HepG2 (cell line): Measurements from ENCODE around the gene LAX1. TPM values are rescaled to one million over a fixed set of nuclear protein-coding genes. Genes with fewer than 3 reads are reported as not detected.

ENCODE experiments used
- ISL2 ChIP-seq: sonication (generic); formaldehyde crosslinking; IDR thresholded peaks from 2 replicates; pipeline ENCODE4 v1.5.0; 2020; ENCODE audit warnings: missing genetic modification reagents
- SOX6 ChIP-seq, 2 experiments: fragments of 450-650 bp in 1 of 2; sonication (generic) in 1 of 2; formaldehyde crosslinking in 1 of 2; IDR thresholded peaks; 2 replicates each; pipeline versions ENCODE4 v1.4.0 to v1.6.1; 2017 to 2020; ENCODE audit warnings: antibody characterized with exemption in 1 of 2, mild to moderate bottlenecking in 1 of 2, missing genetic modification reagents in 1 of 2
- TP53 ChIP-seq: sonication (generic); formaldehyde crosslinking; conservative IDR thresholded peaks from 2 replicates; pipeline ENCODE4 v1.4.0; 2020; ENCODE audit warnings: missing genetic modification reagents
- ZC3H4 ChIP-seq: sonication (generic); formaldehyde crosslinking; IDR thresholded peaks from 2 replicates; pipeline ENCODE4 v1.4.0; 2020; ENCODE audit warnings: missing genetic modification reagents, borderline replicate concordance
- ZFP37 ChIP-seq: sonication (generic); formaldehyde crosslinking; IDR thresholded peaks from 2 replicates; pipeline ENCODE4 v1.4.0; 2020; ENCODE audit warnings: missing genetic modification reagents, borderline replicate concordance
- polyA plus RNA-seq, 8 experiments: library from polyadenylated mRNA; depleted of rRNA in 3 of 8; stranded (reverse) in 7 of 8; unstranded in 1 of 8; fragments of >200 nt; fragmentation: Illumina TruSeq in 4 of 8; extraction: Trizol in 4 of 8; gene quantifications; 2 replicates each; pipeline versions ENCODE4 v1.2.1 to v1.2.3, GENCODE V29; 2011 to 2016; ENCODE audit warnings: low read depth in 4 of 8, missing spikeins in 1 of 8, mixed read lengths in 1 of 8; ENCODE audit not compliant: insufficient read depth in 1 of 8
- total RNA-seq, 5 experiments: library from RNA; depleted of rRNA; stranded (reverse); fragments of >200 nt; fragmentation: Illumina TruSeq; extraction: Trizol; gene quantifications; 2 replicates each; pipeline ENCODE4 v1.2.3, GENCODE V29; 2016; ENCODE audit warnings: low read depth in 1 of 5
- TF ChIP-seq, protein P1 (sequence below): sonication (generic); formaldehyde crosslinking; IDR thresholded peaks from 2 replicates; pipeline ENCODE4 v1.8.1; 2022; ENCODE audit warnings: low read depth, mild to moderate bottlenecking, missing genetic modification reagents
- TF ChIP-seq, protein P2 (sequence below): sonication (generic); formaldehyde crosslinking; IDR thresholded peaks from 2 replicates; pipeline ENCODE4 v1.4.0; 2020; ENCODE audit warnings: missing genetic modification reagents
- TF ChIP-seq, protein P3 (sequence below): sonication (generic); formaldehyde crosslinking; IDR thresholded peaks from 2 replicates; pipeline ENCODE4 v1.4.0; 2020; ENCODE audit warnings: mild to moderate bottlenecking, missing genetic modification reagents

Gene LAX1
- total and polyA plus RNA-seq, 2 of the 13 experiments (the other 11 are each of a cell fraction or from before 2014, with no cell fraction given), result not detected

DNA sequence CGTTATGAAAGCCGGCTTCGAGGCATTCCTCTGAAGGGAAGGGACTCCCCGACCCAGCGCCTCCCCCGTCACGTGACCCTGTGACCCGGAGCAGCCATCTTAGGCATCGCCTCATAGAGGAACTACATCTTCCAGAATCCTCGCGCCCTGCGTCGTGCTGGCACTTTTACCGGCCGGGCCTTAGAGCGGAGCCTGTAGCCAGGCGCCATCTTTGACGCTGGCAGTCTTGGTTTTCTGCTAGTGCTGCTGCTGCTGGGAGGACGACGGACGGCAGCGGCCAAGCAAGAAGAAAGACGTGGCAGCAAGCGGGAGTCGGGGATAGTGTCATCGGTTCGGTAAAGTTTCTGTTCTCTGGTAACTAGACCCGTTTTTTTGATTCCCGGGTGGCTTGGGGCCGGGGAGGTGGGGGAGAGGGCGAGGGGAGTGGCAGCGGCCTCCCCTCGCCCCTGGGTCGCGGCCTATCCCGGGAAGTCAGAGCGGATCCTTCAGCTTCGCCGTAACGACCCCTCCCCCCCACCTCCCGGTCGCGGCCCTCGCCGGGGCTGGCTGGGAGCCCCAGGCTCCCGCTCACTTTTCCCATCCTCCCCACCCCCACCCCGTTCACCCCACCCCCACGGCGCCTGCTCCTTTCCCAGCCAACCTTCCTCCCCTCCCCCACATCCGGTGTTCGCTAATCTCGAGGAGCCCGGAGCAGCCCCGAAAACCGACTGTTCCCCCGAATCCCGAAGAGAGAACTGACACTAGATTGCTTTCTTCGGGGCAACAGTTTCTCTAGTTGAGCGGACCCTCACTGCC lies 30.7 kb downstream of the LAX1 start, which contains the start of the genes ZBED6 and ZC3H11A (continued):
- TF ChIP-seq SOX6 (IDR thresholded peaks at IDR 0.05) (no peak), SOX6 (CRISPR knock-in tag; IDR thresholded peaks at IDR 0.05) (peak; percentile 26; the same call in 1 of the 2 replicates), ISL2 (CRISPR knock-in tag) (peak; percentile 50), ZC3H4 (no peak), ZFP37 (peak; percentile 74; the same call in 1 of the 2 replicates), TP53 (CRISPR knock-in tag) (peak; percentile 33; the same call in 1 of the 2 replicates)
- TF ChIP-seq, protein P1, sequence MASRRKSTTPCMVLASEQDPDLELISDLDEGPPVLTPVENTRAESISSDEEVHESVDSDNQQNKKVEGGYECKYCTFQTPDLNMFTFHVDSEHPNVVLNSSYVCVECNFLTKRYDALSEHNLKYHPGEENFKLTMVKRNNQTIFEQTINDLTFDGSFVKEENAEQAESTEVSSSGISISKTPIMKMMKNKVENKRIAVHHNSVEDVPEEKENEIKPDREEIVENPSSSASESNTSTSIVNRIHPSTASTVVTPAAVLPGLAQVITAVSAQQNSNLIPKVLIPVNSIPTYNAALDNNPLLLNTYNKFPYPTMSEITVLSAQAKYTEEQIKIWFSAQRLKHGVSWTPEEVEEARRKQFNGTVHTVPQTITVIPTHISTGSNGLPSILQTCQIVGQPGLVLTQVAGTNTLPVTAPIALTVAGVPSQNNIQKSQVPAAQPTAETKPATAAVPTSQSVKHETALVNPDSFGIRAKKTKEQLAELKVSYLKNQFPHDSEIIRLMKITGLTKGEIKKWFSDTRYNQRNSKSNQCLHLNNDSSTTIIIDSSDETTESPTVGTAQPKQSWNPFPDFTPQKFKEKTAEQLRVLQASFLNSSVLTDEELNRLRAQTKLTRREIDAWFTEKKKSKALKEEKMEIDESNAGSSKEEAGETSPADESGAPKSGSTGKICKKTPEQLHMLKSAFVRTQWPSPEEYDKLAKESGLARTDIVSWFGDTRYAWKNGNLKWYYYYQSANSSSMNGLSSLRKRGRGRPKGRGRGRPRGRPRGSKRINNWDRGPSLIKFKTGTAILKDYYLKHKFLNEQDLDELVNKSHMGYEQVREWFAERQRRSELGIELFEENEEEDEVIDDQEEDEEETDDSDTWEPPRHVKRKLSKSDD (CRISPR knock-in tag), result peak; percentile 85
- TF ChIP-seq, protein P2, sequence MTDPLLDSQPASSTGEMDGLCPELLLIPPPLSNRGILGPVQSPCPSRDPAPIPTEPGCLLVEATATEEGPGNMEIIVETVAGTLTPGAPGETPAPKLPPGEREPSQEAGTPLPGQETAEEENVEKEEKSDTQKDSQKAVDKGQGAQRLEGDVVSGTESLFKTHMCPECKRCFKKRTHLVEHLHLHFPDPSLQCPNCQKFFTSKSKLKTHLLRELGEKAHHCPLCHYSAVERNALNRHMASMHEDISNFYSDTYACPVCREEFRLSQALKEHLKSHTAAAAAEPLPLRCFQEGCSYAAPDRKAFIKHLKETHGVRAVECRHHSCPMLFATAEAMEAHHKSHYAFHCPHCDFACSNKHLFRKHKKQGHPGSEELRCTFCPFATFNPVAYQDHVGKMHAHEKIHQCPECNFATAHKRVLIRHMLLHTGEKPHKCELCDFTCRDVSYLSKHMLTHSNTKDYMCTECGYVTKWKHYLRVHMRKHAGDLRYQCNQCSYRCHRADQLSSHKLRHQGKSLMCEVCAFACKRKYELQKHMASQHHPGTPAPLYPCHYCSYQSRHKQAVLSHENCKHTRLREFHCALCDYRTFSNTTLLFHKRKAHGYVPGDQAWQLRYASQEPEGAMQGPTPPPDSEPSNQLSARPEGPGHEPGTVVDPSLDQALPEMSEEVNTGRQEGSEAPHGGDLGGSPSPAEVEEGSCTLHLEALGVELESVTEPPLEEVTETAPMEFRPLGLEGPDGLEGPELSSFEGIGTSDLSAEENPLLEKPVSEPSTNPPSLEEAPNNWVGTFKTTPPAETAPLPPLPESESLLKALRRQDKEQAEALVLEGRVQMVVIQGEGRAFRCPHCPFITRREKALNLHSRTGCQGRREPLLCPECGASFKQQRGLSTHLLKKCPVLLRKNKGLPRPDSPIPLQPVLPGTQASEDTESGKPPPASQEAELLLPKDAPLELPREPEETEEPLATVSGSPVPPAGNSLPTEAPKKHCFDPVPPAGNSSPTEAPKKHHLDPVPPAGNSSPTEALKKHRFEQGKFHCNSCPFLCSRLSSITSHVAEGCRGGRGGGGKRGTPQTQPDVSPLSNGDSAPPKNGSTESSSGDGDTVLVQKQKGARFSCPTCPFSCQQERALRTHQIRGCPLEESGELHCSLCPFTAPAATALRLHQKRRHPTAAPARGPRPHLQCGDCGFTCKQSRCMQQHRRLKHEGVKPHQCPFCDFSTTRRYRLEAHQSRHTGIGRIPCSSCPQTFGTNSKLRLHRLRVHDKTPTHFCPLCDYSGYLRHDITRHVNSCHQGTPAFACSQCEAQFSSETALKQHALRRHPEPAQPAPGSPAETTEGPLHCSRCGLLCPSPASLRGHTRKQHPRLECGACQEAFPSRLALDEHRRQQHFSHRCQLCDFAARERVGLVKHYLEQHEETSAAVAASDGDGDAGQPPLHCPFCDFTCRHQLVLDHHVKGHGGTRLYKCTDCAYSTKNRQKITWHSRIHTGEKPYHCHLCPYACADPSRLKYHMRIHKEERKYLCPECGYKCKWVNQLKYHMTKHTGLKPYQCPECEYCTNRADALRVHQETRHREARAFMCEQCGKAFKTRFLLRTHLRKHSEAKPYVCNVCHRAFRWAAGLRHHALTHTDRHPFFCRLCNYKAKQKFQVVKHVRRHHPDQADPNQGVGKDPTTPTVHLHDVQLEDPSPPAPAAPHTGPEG, result no peak
- TF ChIP-seq, protein P3, sequence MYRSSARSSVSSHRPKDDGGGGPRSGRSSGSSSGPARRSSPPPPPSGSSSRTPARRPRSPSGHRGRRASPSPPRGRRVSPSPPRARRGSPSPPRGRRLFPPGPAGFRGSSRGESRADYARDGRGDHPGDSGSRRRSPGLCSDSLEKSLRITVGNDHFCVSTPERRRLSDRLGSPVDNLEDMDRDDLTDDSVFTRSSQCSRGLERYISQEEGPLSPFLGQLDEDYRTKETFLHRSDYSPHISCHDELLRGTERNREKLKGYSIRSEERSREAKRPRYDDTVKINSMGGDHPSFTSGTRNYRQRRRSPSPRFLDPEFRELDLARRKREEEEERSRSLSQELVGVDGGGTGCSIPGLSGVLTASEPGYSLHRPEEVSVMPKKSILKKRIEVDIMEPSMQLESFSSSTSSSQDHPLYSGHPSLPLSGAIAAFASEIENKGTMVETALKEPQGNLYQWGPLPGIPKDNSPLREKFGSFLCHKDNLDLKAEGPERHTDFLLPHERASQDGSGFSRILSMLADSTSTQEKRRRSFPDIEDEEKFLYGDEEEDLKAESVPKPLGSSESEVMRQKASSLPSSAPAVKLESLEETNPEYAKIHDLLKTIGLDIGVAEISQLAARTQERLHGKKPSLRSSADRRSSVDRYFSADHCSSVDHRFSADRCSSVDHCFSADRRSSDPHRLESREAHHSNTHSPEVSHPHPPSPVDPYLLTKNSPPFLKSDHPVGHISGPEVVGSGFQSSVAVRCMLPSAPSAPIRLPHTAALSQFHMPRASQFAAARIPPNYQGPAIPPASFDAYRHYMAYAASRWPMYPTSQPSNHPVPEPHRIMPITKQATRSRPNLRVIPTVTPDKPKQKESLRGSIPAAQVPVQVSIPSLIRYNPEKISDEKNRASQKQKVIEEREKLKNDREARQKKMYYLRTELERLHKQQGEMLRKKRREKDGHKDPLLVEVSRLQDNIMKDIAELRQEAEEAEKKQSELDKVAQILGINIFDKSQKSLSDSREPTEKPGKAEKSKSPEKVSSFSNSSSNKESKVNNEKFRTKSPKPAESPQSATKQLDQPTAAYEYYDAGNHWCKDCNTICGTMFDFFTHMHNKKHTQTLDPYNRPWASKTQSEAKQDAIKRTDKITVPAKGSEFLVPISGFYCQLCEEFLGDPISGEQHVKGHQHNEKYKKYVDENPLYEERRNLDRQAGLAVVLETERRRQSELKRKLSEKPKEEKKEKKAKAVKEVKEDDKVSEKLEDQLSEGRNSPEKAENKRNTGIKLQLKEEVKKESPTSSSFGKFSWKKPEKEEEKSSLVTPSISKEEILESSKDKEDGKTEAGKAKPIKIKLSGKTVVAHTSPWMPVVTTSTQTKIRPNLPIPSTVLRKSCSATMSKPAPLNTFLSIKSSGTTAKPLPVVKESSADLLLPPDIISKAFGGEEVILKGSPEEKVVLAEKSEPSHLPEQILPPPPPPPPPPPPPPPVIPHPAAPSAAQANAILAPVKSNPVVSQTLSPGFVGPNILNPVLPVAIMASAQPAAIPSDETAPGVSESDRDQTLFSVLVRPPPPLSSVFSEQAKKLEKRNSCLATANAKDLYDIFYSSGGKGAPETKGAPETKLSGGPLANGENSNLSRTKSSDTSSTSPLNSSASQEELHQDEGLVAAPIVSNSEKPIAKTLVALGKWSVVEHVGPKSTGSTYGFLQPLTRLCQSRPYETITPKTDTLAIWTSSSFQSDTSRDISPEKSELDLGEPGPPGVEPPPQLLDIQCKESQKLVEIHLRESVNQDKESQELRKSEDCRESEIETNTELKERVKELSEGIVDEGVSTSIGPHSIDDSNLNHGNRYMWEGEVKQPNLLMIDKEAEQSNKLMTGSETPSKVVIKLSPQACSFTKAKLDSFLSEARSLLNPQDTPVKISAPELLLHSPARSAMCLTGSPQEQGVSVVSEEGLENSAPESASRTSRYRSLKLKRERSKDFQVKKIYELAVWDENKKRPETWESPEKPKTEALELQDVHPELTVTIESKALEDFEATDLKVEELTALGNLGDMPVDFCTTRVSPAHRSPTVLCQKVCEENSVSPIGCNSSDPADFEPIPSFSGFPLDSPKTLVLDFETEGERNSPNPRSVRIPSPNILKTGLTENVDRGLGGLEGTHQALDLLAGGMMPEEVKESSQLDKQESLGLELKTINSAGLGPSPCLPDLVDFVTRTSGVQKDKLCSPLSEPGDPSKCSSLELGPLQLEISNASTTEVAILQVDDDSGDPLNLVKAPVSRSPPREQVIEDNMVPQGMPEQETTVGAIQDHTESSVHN (CRISPR knock-in tag), result no peak
